GM19452 (cell line): Measurements from ENCODE around the gene LILRB4.
A peak's percentile ranks its signal among the peaks of the same experiment; 100 is the strongest.
"Not testable (repeated sequence)": the region's sequence is repeated elsewhere in the genome, so short reads cannot be mapped to it uniquely, and the experiment has no call there.

Experiments used
- ATAC-seq: cut with Tn5 transposase; IDR thresholded peaks from one replicate; pipeline ENCODE4 v1.9.1; 2021; ENCODE audit not compliant: unreplicated experiment

LILRB4 gene

GRCh38 chr19:54662730-54663129 lies at the start of gene LILRB4:
Gene LILRB4 (plus strand): TSS chr19:54662985. CDS start chr19:54663034, 49 bp downstream.
- ATAC-seq = no peak

- no peak for ATAC-seq
Observed at GRCh38 chr19:54614726-54615125, 48.1 kb upstream of the LILRB4 start.

- no peak for ATAC-seq
Observed at GRCh38 chr19:54616057-54616456, 46.7 kb upstream of the LILRB4 start.

GRCh38 chr19:54616821-54617560 lies 45.8 kb upstream of the LILRB4 start:
- peak; percentile 80 for ATAC-seq

GRCh38 chr19:54620464-54620863 lies 42.3 kb upstream of the LILRB4 start:
- ATAC-seq = no peak

GRCh38 chr19:54622431-54622830 lies 40.4 kb upstream of the LILRB4 start:
- no peak for ATAC-seq

- not testable (repeated sequence) for ATAC-seq
Observed at GRCh38 chr19:54624234-54624633, 38.6 kb upstream of the LILRB4 start.

GRCh38 chr19:54624934-54625730 lies 37.7 kb upstream of the LILRB4 start:
- not testable (repeated sequence) for ATAC-seq

GRCh38 chr19:54626757-54627156 lies 36.0 kb upstream of the LILRB4 start:
- ATAC-seq = no peak

- not testable (repeated sequence) for ATAC-seq
Observed at GRCh38 chr19:54627912-54628311, 34.9 kb upstream of the LILRB4 start.

- ATAC-seq = not testable (repeated sequence)
Observed at GRCh38 chr19:54630262-54630661, 32.5 kb upstream of the LILRB4 start, which contains the start of gene LILRB1. Gene LILRB1 (plus strand): TSS chr19:54630484. CDS start chr19:54631074, 590 bp downstream.

GRCh38 chr19:54630782-54631181 lies 32.0 kb upstream of the LILRB4 start:
- no peak for ATAC-seq

GRCh38 chr19:54631489-54632337 lies 31.1 kb upstream of the LILRB4 start:
- not testable (repeated sequence) for ATAC-seq

GRCh38 chr19:54632517-54632916 lies 30.3 kb upstream of the LILRB4 start:
- ATAC-seq = not testable (repeated sequence)

GRCh38 chr19:54633401-54633800 lies 29.4 kb upstream of the LILRB4 start:
- ATAC-seq = no peak

GRCh38 chr19:54636081-54636480 lies 26.7 kb upstream of the LILRB4 start:
- ATAC-seq = not testable (repeated sequence)

- ATAC-seq = no peak
Observed at GRCh38 chr19:54638683-54639082, 24.1 kb upstream of the LILRB4 start.

- not testable (repeated sequence) for ATAC-seq
Observed at GRCh38 chr19:54642953-54643352, 19.8 kb upstream of the LILRB4 start.

GRCh38 chr19:54643583-54643982 lies 19.2 kb upstream of the LILRB4 start:
- ATAC-seq = not testable (repeated sequence)

- ATAC-seq = no peak
Observed at GRCh38 chr19:54644056-54644455, 18.7 kb upstream of the LILRB4 start.

- no peak for ATAC-seq
Observed at GRCh38 chr19:54646331-54646841, 16.4 kb upstream of the LILRB4 start.
